Heart right ventricle (tissue), 16 donors: ENCODE data around the gene VDAC2. TPM values are rescaled to one million over a fixed set of nuclear protein-coding genes. Genes with fewer than 3 reads are reported as not detected.

Experiments used
- ATAC-seq, 8 donors: fragments of 200-7000 bp; cut with Tn5 transposase; one replicate each; pipeline ENCODE4 v1.9.1; 2020; ENCODE audit warnings: mild to moderate bottlenecking in 8 of 8, moderate library complexity in 8 of 8, moderate number of reproducible peaks in 1 of 8
- DNase-seq, 2 donors: peaks; one replicate each; pipeline ENCODE4 v3.0.0-alpha.2; 2020
- H3K27ac ChIP-seq, 10 donors: fragments of 200-600 bp; sonication (generic) in 2 of 10; one replicate each; pipeline versions ENCODE4 v1.5.0 to v1.8.0; 2020 to 2022; ENCODE audit warnings: mild to moderate bottlenecking in 3 of 10
- H3K27me3 ChIP-seq, 7 donors: fragments of 200-600 bp; one replicate each; pipeline ENCODE4 v1.8.0; 2021 to 2022; ENCODE audit warnings: mild to moderate bottlenecking in 2 of 7
- H3K36me3 ChIP-seq, 9 donors: fragments of 200-600 bp; sonication (generic) in 1 of 9; one replicate each; pipeline versions ENCODE4 v1.5.0 to v1.8.0; 2020 to 2022; ENCODE audit warnings: mild to moderate bottlenecking in 2 of 9
- H3K4me1 ChIP-seq, 9 donors: fragments of 200-600 bp; sonication (generic) in 1 of 9; one replicate each; pipeline versions ENCODE4 v1.5.0 to v1.8.0; 2020 to 2022; ENCODE audit warnings: mild to moderate bottlenecking in 4 of 9
- H3K4me3 ChIP-seq, 10 donors: fragments of 200-600 bp; sonication (generic) in 2 of 10; one replicate each; pipeline versions ENCODE4 v1.5.0 to v1.8.0; 2020 to 2022; ENCODE audit warnings: mild to moderate bottlenecking in 7 of 10, moderate library complexity in 2 of 10
- H3K9me3 ChIP-seq, 11 donors: fragments of 200-600 bp in 10 of 11; sonication (generic) in 2 of 11; one replicate each; pipeline versions ENCODE4 v1.5.0 to v1.8.0; 2013 to 2022; ENCODE audit warnings: mild to moderate bottlenecking in 2 of 11, control low read depth in 1 of 11, moderate library complexity in 1 of 11
- CTCF ChIP-seq, 9 donors: fragments of 200-600 bp; sonication (generic) in 2 of 9; IDR thresholded peaks; one replicate each; pipeline versions ENCODE4 v1.5.0 to v1.8.0; 2021 to 2022; ENCODE audit warnings: antibody characterized with exemption in 9 of 9, mild to moderate bottlenecking in 5 of 9, moderate library complexity in 1 of 9
- WGBS, 2 donors: extraction: QIAGEN DNeasy Blood & Tissue Kit; methylation state at CpG; one replicate each; pipeline ENCODE4 v1.1.7; 2013; ENCODE audit warnings: inconsistent platforms in 1 of 2; 5-methylcytosine and 5-hydroxymethylcytosine counted together
- intact Hi-C, 10 donors: fragments of 100-400 bp; cut with DNase I; formaldehyde crosslinking; loops; one replicate each; pipeline versions ENCODE4 v1.11.1 to v1.14.2; 2022
- polyA plus RNA-seq, 2 donors: library from polyadenylated mRNA; stranded (reverse); fragments of 200-250 nt; gene quantifications; one replicate each; pipeline ENCODE4 v1.2.3, GENCODE V29; 2013
- total RNA-seq, 10 donors: library from RNA; stranded (reverse); fragmentation: NEBNext Ultra II Directional in 3 of 10; extraction: Animal tissue kit (Norgen Biotek cat#: 25700) in 3 of 10; gene quantifications; one replicate each; pipeline versions ENCODE4 v1.2.1 to v1.2.4, GENCODE V29; 2021 to 2023
- donor health status: Arrhythmogenic right ventricular cardiomyopathy.
- donor health status: ischemic (EF 13 %, LVEDD 7.1; RV severe dilation, severe dysfunction).
- donor health status: healthy with polysubstance abuse.
- donor health status: DM: no; HTN: yes; CAD: no.
- donor health status: DM: no; HTN: no; CAD: no.
- donor health status: ischemic (EF 25% LVEDD 6.9; RV normal size, moderate dysfunction).
- donor health status: ischemic (EF 25% LVEDD 5.7; RV mildly dilated, moderate dysfunction).
- donor health status: healthy.
- donor health status: DM: yes; HTN: yes; CAD: no.
- donor health status: Ischemic cardiomyopathy.
- donor health status: ischemic (EF 35%, LVEDD 5.7; RV mildly dilated, moderate dysfunction).
- donor health status: nonischemic (EF 11% LVEDD 7.7; RV severe dilation, severe dysfunction).
- donor health status: DM: yes; HTN: yes; CAD: no.
- donor health status: PGD.
- donor health status: ischemic (EF 29% LVEDD 5.4; RV normal size, mild dysfunction).
- donor health status: nonischemic (EF 23%, LVEDD 6.1; RV moderate dilation, normal function).

Gene VDAC2
- total and polyA plus RNA-seq, 12 donors, result 193 to 606 (median 484) TPM

GRCh38 chr10:75207857-75208144 lies 2.8 kb upstream of the VDAC2 start:
- no peaks in the 10 kb centered on the region for H3K9me3 ChIP-seq
- ATAC-seq (no peak), DNase-seq (no peak)
- no peak for TF ChIP-seq CTCF (IDR thresholded peaks at IDR 0.05)
- H3K4me1 ChIP-seq, result peaks cover 9 to 42% (median 29%) of the 10 kb centered on the region in 9 donors
- H3K27me3 ChIP-seq, result no peaks in the 10 kb centered on the region
- no peak overlapping the region for H3K27ac ChIP-seq
- intact Hi-C loops, result no loop called here
- H3K4me3 ChIP-seq, result no peak overlapping the region
- peaks cover 0 to 14% (median 6%) of the 10 kb centered on the region in 9 donors for H3K36me3 ChIP-seq
- 98 to 100% methylated on average over 1 of the region's 1 CpG for WGBS, 2 donors

GRCh38 chr10:75208181-75208580 lies 2.4 kb upstream of the VDAC2 start:
- Histone ChIP-seq H3K27ac (peak overlapping the region in 1 of 10 donors; percentile 94), H3K27me3 (no peaks in the 10 kb centered on the region), H3K4me1 (peaks cover 6 to 42% (median 29%) of the 10 kb centered on the region in 9 donors), H3K9me3 (no peaks in the 10 kb centered on the region), H3K36me3 (peaks cover 0 to 18% (median 9%) of the 10 kb centered on the region in 9 donors), H3K4me3 (no peak overlapping the region)
- 81 to 84% methylated on average over 4 of the region's 4 CpGs for WGBS, 2 donors
- no peak for TF ChIP-seq CTCF (IDR thresholded peaks at IDR 0.05)
- intact Hi-C loops, result no loop called here
- no peak for ATAC-seq
- no peak for DNase-seq

- ATAC-seq (no peak), DNase-seq (no peak)
- Histone ChIP-seq H3K27ac (peak overlapping the region; percentile 94 to 100 (median 99)), H3K4me3 (peak overlapping the region in 9 of 10 donors; percentile 72 to 95 (median 90)), H3K27me3 (no peaks in the 10 kb centered on the region), H3K4me1 (peaks cover 5 to 47% (median 35%) of the 10 kb centered on the region in 9 donors), H3K36me3 (peaks cover 0 to 29% (median 20%) of the 10 kb centered on the region in 9 donors), H3K9me3 (no peaks in the 10 kb centered on the region)
- intact Hi-C loops, result no loop called here
- WGBS, 2 donors, result 83 to 85% methylated on average over 16 of the region's 16 CpGs
- no peak for TF ChIP-seq CTCF (IDR thresholded peaks at IDR 0.05)
Measured at GRCh38 chr10:75209086-75209920, 1.3 kb upstream of the VDAC2 start.

DNA sequence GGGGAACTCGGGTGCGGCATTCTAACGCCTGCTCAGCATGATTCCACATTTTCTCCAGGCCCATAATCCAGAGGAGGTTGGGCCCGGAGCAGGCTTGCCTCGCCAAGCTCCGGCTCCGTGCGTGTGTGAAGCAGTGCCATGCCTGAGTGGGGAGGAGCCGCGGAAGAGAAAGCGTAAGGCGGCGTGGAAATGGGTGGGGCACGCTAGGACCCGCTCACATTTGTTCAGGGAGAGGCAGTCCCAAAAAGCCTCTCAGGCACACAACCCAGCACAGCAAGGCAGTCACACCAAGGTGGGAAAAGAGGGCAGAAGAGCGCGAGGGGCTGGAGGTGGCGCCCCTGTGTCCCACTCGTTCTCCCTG lies 695 bp upstream of the VDAC2 start:
- peak overlapping the region; percentile 72 to 98 (median 90) for H3K4me3 ChIP-seq
- H3K27ac ChIP-seq, result peak overlapping the region; percentile 94 to 100 (median 99)
- DNase-seq (peak; percentile 83), ATAC-seq (peak; percentile 74 to 92 (median 84))
- H3K36me3 ChIP-seq, result peaks cover 0 to 32% (median 26%) of the 10 kb centered on the region in 9 donors
- intact Hi-C loops, result loop anchor here in 6 of 10 donors (2.0 to 5.0 kb wide), 3 partner anchors 15 to 103 kb away; partner anchors contain the start of gene SAMD8 (in 4 of the 6)
- no peaks in the 10 kb centered on the region for H3K9me3 ChIP-seq
- TF ChIP-seq CTCF (IDR thresholded peaks at IDR 0.05), result no peak
- H3K27me3 ChIP-seq, result no peaks in the 10 kb centered on the region
- 0 to 1% methylated on average over 19 of the region's 19 CpGs for WGBS, 2 donors
- H3K4me1 ChIP-seq, result peaks cover 5 to 49% (median 41%) of the 10 kb centered on the region in 9 donors
